ENCODE measurements around the gene PSAT1. TPM values are rescaled to one million over a fixed set of nuclear protein-coding genes. Genes with fewer than 3 reads are reported as not detected.

The PSAT1 gene
- total RNA-seq (2014; rRNA removed; shearing (Covaris generic)) (486 and 511 TPM in 2 replicates), polyA plus RNA-seq (2016; fragmentation: Nextera tagmentation; extraction: Ambion mirVana) (386 and 414 TPM in 2 replicates)
- long read RNA-seq, transcript PSAT1-201 (8 exons, 1,411 nt): minor isoform, 53 of 836 reads
- long read RNA-seq, transcript PSAT1-202 (9 exons, 2,188 nt): major isoform, 687 of 836 reads
- long read RNA-seq, partial matches to known transcripts: 68 of 836 reads
- long read RNA-seq, other reads (novel, unspliced or antisense): 28 of 836 reads

DNA sequence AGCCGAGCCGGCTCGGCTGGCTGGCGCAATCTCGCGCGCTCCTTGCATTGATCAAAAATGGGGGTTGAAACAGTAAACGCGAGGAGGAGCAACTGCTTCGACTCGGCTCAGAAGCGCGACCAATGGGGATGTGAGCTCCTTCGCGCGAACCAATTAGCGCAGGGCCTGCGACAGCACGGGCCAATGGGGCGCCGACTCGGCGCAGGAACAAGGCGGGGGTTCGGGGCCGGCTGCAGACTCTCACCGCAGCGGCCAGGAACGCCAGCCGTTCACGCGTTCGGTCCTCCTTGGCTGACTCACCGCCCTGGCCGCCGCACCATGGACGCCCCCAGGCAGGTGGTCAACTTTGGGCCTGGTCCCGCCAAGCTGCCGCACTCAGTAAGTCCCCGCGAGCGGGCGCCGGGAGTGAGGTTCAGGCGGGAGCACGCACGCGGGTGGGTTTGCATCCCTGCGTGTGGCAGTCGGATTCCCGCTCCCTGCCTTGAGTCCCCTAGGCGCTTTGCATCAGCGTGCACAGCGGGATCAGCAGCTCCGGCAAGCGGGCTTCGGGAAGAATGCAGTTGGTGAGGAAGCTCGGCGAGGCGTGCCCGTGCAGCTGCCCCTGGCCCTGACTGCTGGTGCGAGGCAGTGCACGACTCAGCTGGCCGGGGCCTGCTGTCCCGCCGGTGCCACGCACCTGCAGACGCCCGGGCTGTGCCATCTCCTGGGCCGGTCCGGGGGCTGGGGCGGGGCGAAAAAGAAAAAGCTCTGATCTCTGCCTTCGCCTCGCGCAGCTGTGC is at the start of gene PSAT1:
Gene PSAT1 (plus strand): TSS at position 233 of the 779 bp plus-strand sequence. CDS start 86 bp downstream, at position 319.
- Histone ChIP-seq H3K27ac (ENCODE audit: low read depth) (peak within 1 kb of the TSS; percentile 100), H3K9me2 (ENCODE audit: insufficient read depth) (no peaks in the 10 kb centered on the region), H3K4me3 (peak within 1 kb of the TSS; percentile 95), H4K20me1 (replicated peaks; ENCODE audit: insufficient read depth) (peaks cover 36% of the 10 kb centered on the region), H3F3A (replicated peaks; ENCODE audit: low read depth) (no peaks in the 10 kb centered on the region; the same call in 1 of the 2 replicates), H2AFZ (peak within 1 kb of the TSS; percentile 35; the same call in 1 of the 2 replicates), H3K27me3 (ENCODE audit: insufficient read depth) (no peaks in the 10 kb centered on the region), H3K4me2 (peak within 1 kb of the TSS; percentile 96), H3K4me1 (ENCODE audit: insufficient read depth) (peaks cover 31% of the 10 kb centered on the region), H3K36me3 (ENCODE audit: insufficient read depth) (peaks cover 25% of the 10 kb centered on the region), H3K79me2 (replicated peaks; ENCODE audit: insufficient read depth) (peaks cover 52% of the 10 kb centered on the region)
- H3K36me3 Mint-ChIP-seq (ENCODE audit: low read depth): peaks cover 51% of the 10 kb centered on the region
- peak within 1 kb of the TSS; percentile 100 for H3K27ac Mint-ChIP-seq
- ATAC-seq (peak; percentile 94), DNase-seq (ENCODE audit: low spot score) (peak; percentile 98)
- peaks cover 40% of the 10 kb centered on the region for H3K4me1 Mint-ChIP-seq
- H3K4me3 Mint-ChIP-seq: peak within 1 kb of the TSS; percentile 99
- H3K27me3 Mint-ChIP-seq (ENCODE audit: insufficient read depth, low read depth, poor library complexity): peaks cover 23% of the 10 kb centered on the region
- peaks cover 8% of the 10 kb centered on the region; the same call in 2 of the 3 replicates for H3K9me3 Mint-ChIP-seq
- no peak for TF ChIP-seq NANOG (IDR thresholded peaks at IDR 0.05; ENCODE audit: borderline replicate concordance)
- peak; percentile 96 for TF ChIP-seq POLR2AphosphoS5 (IDR thresholded peaks at IDR 0.05; ENCODE audit: low read depth)
- TF ChIP-seq, protein P1, sequence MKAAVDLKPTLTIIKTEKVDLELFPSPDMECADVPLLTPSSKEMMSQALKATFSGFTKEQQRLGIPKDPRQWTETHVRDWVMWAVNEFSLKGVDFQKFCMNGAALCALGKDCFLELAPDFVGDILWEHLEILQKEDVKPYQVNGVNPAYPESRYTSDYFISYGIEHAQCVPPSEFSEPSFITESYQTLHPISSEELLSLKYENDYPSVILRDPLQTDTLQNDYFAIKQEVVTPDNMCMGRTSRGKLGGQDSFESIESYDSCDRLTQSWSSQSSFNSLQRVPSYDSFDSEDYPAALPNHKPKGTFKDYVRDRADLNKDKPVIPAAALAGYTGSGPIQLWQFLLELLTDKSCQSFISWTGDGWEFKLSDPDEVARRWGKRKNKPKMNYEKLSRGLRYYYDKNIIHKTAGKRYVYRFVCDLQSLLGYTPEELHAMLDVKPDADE (IDR thresholded peaks at IDR 0.05): peak; percentile 75; the same call in 1 of the 2 replicates
- TF ChIP-seq, protein P2, sequence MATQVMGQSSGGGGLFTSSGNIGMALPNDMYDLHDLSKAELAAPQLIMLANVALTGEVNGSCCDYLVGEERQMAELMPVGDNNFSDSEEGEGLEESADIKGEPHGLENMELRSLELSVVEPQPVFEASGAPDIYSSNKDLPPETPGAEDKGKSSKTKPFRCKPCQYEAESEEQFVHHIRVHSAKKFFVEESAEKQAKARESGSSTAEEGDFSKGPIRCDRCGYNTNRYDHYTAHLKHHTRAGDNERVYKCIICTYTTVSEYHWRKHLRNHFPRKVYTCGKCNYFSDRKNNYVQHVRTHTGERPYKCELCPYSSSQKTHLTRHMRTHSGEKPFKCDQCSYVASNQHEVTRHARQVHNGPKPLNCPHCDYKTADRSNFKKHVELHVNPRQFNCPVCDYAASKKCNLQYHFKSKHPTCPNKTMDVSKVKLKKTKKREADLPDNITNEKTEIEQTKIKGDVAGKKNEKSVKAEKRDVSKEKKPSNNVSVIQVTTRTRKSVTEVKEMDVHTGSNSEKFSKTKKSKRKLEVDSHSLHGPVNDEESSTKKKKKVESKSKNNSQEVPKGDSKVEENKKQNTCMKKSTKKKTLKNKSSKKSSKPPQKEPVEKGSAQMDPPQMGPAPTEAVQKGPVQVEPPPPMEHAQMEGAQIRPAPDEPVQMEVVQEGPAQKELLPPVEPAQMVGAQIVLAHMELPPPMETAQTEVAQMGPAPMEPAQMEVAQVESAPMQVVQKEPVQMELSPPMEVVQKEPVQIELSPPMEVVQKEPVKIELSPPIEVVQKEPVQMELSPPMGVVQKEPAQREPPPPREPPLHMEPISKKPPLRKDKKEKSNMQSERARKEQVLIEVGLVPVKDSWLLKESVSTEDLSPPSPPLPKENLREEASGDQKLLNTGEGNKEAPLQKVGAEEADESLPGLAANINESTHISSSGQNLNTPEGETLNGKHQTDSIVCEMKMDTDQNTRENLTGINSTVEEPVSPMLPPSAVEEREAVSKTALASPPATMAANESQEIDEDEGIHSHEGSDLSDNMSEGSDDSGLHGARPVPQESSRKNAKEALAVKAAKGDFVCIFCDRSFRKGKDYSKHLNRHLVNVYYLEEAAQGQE (IDR thresholded peaks at IDR 0.05; ENCODE audit: unreplicated experiment): peak; percentile 21
- TF ChIP-seq, protein P3, sequence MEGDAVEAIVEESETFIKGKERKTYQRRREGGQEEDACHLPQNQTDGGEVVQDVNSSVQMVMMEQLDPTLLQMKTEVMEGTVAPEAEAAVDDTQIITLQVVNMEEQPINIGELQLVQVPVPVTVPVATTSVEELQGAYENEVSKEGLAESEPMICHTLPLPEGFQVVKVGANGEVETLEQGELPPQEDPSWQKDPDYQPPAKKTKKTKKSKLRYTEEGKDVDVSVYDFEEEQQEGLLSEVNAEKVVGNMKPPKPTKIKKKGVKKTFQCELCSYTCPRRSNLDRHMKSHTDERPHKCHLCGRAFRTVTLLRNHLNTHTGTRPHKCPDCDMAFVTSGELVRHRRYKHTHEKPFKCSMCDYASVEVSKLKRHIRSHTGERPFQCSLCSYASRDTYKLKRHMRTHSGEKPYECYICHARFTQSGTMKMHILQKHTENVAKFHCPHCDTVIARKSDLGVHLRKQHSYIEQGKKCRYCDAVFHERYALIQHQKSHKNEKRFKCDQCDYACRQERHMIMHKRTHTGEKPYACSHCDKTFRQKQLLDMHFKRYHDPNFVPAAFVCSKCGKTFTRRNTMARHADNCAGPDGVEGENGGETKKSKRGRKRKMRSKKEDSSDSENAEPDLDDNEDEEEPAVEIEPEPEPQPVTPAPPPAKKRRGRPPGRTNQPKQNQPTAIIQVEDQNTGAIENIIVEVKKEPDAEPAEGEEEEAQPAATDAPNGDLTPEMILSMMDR (conservative IDR thresholded peaks at IDR 0.05; ENCODE audit: low read depth in 2 of 2): no peak

DNA sequence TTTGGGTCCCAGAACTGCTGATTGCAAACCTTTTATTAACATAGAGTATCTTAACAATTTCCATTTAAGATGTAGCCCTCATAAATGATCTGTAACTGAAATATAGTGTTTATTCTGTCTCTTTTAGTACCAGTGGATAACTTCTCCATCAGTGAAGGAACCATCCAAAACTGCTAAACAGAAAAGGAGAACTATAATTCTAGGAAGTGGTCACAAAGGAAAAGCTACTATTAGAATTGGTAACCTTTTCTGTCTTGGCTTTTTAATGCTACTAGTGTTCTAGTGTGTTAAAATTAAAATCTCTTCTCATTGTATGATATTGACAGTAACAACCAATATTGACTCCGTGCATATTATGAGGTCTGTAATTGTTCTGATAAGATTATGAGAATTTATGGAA is 48.3 kb upstream of the PSAT1 start:
- Mint-ChIP-seq H3K4me1 (no peaks in the 10 kb centered on the region), H3K36me3 (ENCODE audit: low read depth) (peaks cover 35% of the 10 kb centered on the region; the same call in 2 of the 3 replicates), H3K9me3 (no peaks in the 10 kb centered on the region), H3K27ac (no peak overlapping the region), H3K4me3 (no peak overlapping the region), H3K27me3 (ENCODE audit: insufficient read depth, low read depth, poor library complexity) (no peaks in the 10 kb centered on the region)
- no peaks in the 10 kb centered on the region for H3K27me3 ChIP-seq (ENCODE audit: insufficient read depth)
- no peaks in the 10 kb centered on the region for H3K79me2 ChIP-seq (replicated peaks; ENCODE audit: insufficient read depth)
- H3K4me1 ChIP-seq (ENCODE audit: insufficient read depth): no peaks in the 10 kb centered on the region
- H3K4me3 ChIP-seq: no peak overlapping the region
- DNase-seq (ENCODE audit: low spot score) (no peak), ATAC-seq (no peak)
- no peak overlapping the region for H3K4me2 ChIP-seq
- no peaks in the 10 kb centered on the region for H4K20me1 ChIP-seq (replicated peaks; ENCODE audit: insufficient read depth)
- no peaks in the 10 kb centered on the region for H3K9me2 ChIP-seq (ENCODE audit: insufficient read depth)
- H3K27ac ChIP-seq (ENCODE audit: low read depth): no peak overlapping the region
- H3F3A ChIP-seq (replicated peaks; ENCODE audit: low read depth): no peaks in the 10 kb centered on the region
- peaks cover 8% of the 10 kb centered on the region; the same call in 1 of the 2 replicates for H3K36me3 ChIP-seq (ENCODE audit: insufficient read depth)
- no peak overlapping the region for H2AFZ ChIP-seq
- no peak for TF ChIP-seq ZNF114 (CRISPR knock-in tag; IDR thresholded peaks at IDR 0.05)
- no peak for TF ChIP-seq JUNB (IDR thresholded peaks at IDR 0.05; ENCODE audit: unreplicated experiment)
- TF ChIP-seq EZH2 (IDR thresholded peaks at IDR 0.05; ENCODE audit: low read depth, unreplicated experiment): no peak
- no peak for TF ChIP-seq EZH2phosphoT487 (IDR thresholded peaks at IDR 0.05; ENCODE audit: unreplicated experiment)
- TF ChIP-seq, protein P2 (IDR thresholded peaks at IDR 0.05; ENCODE audit: unreplicated experiment): no peak
- TF ChIP-seq ZNF331 (CRISPR knock-in tag; IDR thresholded peaks at IDR 0.05; ENCODE audit: low read depth): no peak
